Astrocyte (in vitro differentiated cells and primary cell): ENCODE measurements around the gene PTMA.

Source experiments
- CTCF ChIP-seq: IDR thresholded peaks from 2 replicates; pipeline ENCODE4 v1.5.1; 2011; ENCODE audit warnings: low read depth, mild to moderate bottlenecking, inconsistent platforms, low read length, moderate library complexity; ENCODE audit not compliant: insufficient read depth
- EZH2 ChIP-seq: IDR thresholded peaks from 2 replicates; pipeline ENCODE4 v1.6.1; 2012; ENCODE audit warnings: mild to moderate bottlenecking, low read length, inconsistent platforms; ENCODE audit not compliant: insufficient read depth

- TF ChIP-seq CTCF (no peak), EZH2 (no peak)
Observed at GRCh38 chr2:231691251-231691772, 17.0 kb upstream of the PTMA start.
